ENCODE data around the gene LINGO3.
A peak's percentile ranks its signal among the peaks of the same experiment; 100 is the strongest.

The LINGO3 gene

DNA sequence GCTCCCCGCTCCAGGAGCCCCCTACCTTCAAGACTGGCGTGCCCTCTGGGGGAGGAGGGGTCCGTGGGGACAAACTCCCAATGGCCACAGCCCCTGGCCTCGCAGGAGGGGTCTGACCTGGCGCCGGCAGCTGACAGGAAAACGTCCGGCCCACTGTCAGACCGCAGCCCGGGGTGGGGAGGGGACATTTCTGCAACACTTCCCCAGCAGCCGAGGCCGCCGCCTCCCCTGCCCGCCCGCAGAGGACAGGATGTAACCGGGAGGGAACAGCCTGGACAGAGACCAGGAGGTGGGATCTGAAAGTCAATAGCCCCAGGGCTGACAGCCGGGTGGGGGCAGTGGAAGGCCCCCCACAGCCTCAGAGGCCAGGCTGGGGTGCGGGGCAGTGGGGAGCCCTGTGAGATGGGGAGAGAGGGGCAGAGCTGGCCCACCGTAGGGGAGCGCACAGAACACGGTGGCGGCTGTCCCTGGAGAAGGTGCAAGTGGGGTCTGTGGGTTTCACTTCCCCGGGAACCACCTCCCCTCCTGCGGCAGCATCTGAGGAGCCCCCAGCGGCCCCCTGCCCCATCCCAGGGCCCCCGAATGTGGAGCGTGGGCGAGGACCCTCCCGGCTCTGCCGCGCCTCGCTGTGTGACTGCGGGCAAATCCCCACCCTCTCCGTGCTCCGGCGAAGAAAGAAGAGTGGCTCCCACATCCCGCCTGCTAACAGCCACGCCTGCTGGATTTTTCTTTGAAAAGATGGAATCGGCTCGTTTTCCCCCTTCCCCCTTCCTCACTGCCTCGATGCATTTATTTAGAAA lies 25.7 kb downstream of the LINGO3 start, which contains the start of gene PEAK3 (continued):
- no peak for TF ChIP-seq ZNF701 (tag by site-specific recombination; IDR thresholded peaks at IDR 0.05)
- TF ChIP-seq ZSCAN5A (tag by site-specific recombination; IDR thresholded peaks at IDR 0.05), result no peak
- no peak for TF ChIP-seq YY2 (tag by site-specific recombination; IDR thresholded peaks at IDR 0.05)
- no peak for TF ChIP-seq ZNF302 (tag by site-specific recombination; IDR thresholded peaks at IDR 0.05; ENCODE audit: low read depth)
- no peak for TF ChIP-seq SP3 (tag by site-specific recombination; IDR thresholded peaks at IDR 0.05)
- TF ChIP-seq GLIS1 (tag by site-specific recombination; IDR thresholded peaks at IDR 0.05), result peak; percentile 72
- no peak for TF ChIP-seq ZNF549 (tag by site-specific recombination; IDR thresholded peaks at IDR 0.05)
- TF ChIP-seq, protein P1, sequence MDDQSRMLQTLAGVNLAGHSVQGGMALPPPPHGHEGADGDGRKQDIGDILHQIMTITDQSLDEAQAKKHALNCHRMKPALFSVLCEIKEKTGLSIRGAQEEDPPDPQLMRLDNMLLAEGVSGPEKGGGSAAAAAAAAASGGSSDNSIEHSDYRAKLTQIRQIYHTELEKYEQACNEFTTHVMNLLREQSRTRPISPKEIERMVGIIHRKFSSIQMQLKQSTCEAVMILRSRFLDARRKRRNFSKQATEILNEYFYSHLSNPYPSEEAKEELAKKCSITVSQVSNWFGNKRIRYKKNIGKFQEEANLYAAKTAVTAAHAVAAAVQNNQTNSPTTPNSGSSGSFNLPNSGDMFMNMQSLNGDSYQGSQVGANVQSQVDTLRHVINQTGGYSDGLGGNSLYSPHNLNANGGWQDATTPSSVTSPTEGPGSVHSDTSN (CRISPR knock-in tag; IDR thresholded peaks at IDR 0.05), result no peak
- no peak for TF ChIP-seq ZBTB10 (tag by site-specific recombination; IDR thresholded peaks at IDR 0.05)
- TF ChIP-seq ZNF202 (tag by site-specific recombination; IDR thresholded peaks at IDR 0.05; ENCODE audit: borderline replicate concordance), result no peak
- TF ChIP-seq ZNF560 (tag by site-specific recombination; IDR thresholded peaks at IDR 0.05; ENCODE audit: borderline replicate concordance), result no peak
- TF ChIP-seq KLF8 (tag by site-specific recombination; IDR thresholded peaks at IDR 0.05), result no peak
- TF ChIP-seq ZBTB21 (tag by site-specific recombination; IDR thresholded peaks at IDR 0.05), result no peak
- TF ChIP-seq RBAK (tag by site-specific recombination; IDR thresholded peaks at IDR 0.05), result no peak
- TF ChIP-seq ZNF311 (tag by site-specific recombination; IDR thresholded peaks at IDR 0.05; ENCODE audit: borderline replicate concordance), result no peak
- no peak for TF ChIP-seq ZBTB48 (tag by site-specific recombination; IDR thresholded peaks at IDR 0.05)
- no peak for TF ChIP-seq ZNF777 (tag by site-specific recombination; IDR thresholded peaks at IDR 0.05; ENCODE audit: borderline replicate concordance)
- no peak for TF ChIP-seq ZNF514 (tag by site-specific recombination; IDR thresholded peaks at IDR 0.05)
- no peak for TF ChIP-seq ZNF544 (tag by site-specific recombination; IDR thresholded peaks at IDR 0.05)
- TF ChIP-seq, protein P2, sequence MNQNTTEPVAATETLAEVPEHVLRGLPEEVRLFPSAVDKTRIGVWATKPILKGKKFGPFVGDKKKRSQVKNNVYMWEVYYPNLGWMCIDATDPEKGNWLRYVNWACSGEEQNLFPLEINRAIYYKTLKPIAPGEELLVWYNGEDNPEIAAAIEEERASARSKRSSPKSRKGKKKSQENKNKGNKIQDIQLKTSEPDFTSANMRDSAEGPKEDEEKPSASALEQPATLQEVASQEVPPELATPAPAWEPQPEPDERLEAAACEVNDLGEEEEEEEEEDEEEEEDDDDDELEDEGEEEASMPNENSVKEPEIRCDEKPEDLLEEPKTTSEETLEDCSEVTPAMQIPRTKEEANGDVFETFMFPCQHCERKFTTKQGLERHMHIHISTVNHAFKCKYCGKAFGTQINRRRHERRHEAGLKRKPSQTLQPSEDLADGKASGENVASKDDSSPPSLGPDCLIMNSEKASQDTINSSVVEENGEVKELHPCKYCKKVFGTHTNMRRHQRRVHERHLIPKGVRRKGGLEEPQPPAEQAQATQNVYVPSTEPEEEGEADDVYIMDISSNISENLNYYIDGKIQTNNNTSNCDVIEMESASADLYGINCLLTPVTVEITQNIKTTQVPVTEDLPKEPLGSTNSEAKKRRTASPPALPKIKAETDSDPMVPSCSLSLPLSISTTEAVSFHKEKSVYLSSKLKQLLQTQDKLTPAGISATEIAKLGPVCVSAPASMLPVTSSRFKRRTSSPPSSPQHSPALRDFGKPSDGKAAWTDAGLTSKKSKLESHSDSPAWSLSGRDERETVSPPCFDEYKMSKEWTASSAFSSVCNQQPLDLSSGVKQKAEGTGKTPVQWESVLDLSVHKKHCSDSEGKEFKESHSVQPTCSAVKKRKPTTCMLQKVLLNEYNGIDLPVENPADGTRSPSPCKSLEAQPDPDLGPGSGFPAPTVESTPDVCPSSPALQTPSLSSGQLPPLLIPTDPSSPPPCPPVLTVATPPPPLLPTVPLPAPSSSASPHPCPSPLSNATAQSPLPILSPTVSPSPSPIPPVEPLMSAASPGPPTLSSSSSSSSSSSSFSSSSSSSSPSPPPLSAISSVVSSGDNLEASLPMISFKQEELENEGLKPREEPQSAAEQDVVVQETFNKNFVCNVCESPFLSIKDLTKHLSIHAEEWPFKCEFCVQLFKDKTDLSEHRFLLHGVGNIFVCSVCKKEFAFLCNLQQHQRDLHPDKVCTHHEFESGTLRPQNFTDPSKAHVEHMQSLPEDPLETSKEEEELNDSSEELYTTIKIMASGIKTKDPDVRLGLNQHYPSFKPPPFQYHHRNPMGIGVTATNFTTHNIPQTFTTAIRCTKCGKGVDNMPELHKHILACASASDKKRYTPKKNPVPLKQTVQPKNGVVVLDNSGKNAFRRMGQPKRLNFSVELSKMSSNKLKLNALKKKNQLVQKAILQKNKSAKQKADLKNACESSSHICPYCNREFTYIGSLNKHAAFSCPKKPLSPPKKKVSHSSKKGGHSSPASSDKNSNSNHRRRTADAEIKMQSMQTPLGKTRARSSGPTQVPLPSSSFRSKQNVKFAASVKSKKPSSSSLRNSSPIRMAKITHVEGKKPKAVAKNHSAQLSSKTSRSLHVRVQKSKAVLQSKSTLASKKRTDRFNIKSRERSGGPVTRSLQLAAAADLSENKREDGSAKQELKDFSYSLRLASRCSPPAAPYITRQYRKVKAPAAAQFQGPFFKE (tag by site-specific recombination; IDR thresholded peaks at IDR 0.05; ENCODE audit: borderline replicate concordance), result no peak
- TF ChIP-seq ZNF341 (tag by site-specific recombination; IDR thresholded peaks at IDR 0.05; ENCODE audit: low read depth), result peak; percentile 78
- TF ChIP-seq ZIC2 (tag by site-specific recombination; IDR thresholded peaks at IDR 0.05), result peak; percentile 49; the same call in 1 of the 2 replicates
- TF ChIP-seq, protein P3, sequence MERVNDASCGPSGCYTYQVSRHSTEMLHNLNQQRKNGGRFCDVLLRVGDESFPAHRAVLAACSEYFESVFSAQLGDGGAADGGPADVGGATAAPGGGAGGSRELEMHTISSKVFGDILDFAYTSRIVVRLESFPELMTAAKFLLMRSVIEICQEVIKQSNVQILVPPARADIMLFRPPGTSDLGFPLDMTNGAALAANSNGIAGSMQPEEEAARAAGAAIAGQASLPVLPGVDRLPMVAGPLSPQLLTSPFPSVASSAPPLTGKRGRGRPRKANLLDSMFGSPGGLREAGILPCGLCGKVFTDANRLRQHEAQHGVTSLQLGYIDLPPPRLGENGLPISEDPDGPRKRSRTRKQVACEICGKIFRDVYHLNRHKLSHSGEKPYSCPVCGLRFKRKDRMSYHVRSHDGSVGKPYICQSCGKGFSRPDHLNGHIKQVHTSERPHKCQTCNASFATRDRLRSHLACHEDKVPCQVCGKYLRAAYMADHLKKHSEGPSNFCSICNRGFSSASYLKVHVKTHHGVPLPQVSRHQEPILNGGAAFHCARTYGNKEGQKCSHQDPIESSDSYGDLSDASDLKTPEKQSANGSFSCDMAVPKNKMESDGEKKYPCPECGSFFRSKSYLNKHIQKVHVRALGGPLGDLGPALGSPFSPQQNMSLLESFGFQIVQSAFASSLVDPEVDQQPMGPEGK (tag by site-specific recombination; IDR thresholded peaks at IDR 0.05), result peak; percentile 24; the same call in 1 of the 2 replicates
- no peak for TF ChIP-seq ZNF610 (tag by site-specific recombination; IDR thresholded peaks at IDR 0.05; ENCODE audit: borderline replicate concordance)
- TF ChIP-seq ZNF664 (tag by site-specific recombination; IDR thresholded peaks at IDR 0.05), result no peak
- TF ChIP-seq ZBTB1 (tag by site-specific recombination; IDR thresholded peaks at IDR 0.05), result no peak
